Measurements from ENCODE around the gene C2CD2L. TPM values are rescaled to one million over a fixed set of nuclear protein-coding genes. Genes with fewer than 3 reads are reported as not detected.

The C2CD2L gene
- total and polyA plus RNA-seq, 4 donors: 2.5 to 6.3 (median 4.8) TPM

GRCh38 chr11:119088406-119088805 is 18.7 kb upstream of the C2CD2L start:
- WGBS: 96% methylated on average over 9 of the region's 9 CpGs
- Histone ChIP-seq H3K9me3 (ENCODE audit: control insufficient read depth in 4 of 4, low read length in 3 of 4) (no peaks in the 10 kb centered on the region), H3K9ac (ENCODE audit: low read depth in 1 of 2, low read length in 2 of 2) (no peak overlapping the region), H3K27me3 (ENCODE audit: control insufficient read depth in 4 of 4, insufficient read depth in 4 of 4, low read length in 3 of 4) (no peaks in the 10 kb centered on the region), H3K27ac (ENCODE audit: low read depth in 1 of 2, low read length in 2 of 2) (no peak overlapping the region), H3K36me3 (ENCODE audit: control insufficient read depth in 4 of 4, insufficient read depth in 3 of 4, low read depth in 1 of 4, low read length in 3 of 4) (peaks cover 0 to 6% (median under 1%) of the 10 kb centered on the region in 4 donors), H3K4me1 (ENCODE audit: control insufficient read depth in 4 of 4, insufficient read depth in 4 of 4, low read length in 3 of 4) (peaks cover 5 to 25% (median 14%) of the 10 kb centered on the region in 4 donors), H3K4me3 (ENCODE audit: low read depth in 1 of 3, low read length in 3 of 3) (no peak overlapping the region)
- no peak for TF ChIP-seq FOXA2 (IDR thresholded peaks at IDR 0.05)
- no peak for TF ChIP-seq GABPA (IDR thresholded peaks at IDR 0.05 in 1 of 2, conservative IDR thresholded peaks at IDR 0.05 in 1 of 2)
- DNase-seq (ENCODE audit: low spot score): no peak

GRCh38 chr11:119089319-119089718 is 17.8 kb upstream of the C2CD2L start:
- WGBS: 96% methylated on average over 1 of the region's 1 CpG
- Histone ChIP-seq H3K4me1 (ENCODE audit: control insufficient read depth in 4 of 4, insufficient read depth in 4 of 4, low read length in 3 of 4) (peaks cover 5 to 33% (median 20%) of the 10 kb centered on the region in 4 donors), H3K36me3 (ENCODE audit: control insufficient read depth in 4 of 4, insufficient read depth in 3 of 4, low read depth in 1 of 4, low read length in 3 of 4) (peaks cover 0 to 6% (median under 1%) of the 10 kb centered on the region in 4 donors), H3K27me3 (ENCODE audit: control insufficient read depth in 4 of 4, insufficient read depth in 4 of 4, low read length in 3 of 4) (no peaks in the 10 kb centered on the region), H3K9me3 (ENCODE audit: control insufficient read depth in 4 of 4, low read length in 3 of 4) (no peaks in the 10 kb centered on the region), H3K4me3 (ENCODE audit: low read depth in 1 of 3, low read length in 3 of 3) (no peak overlapping the region), H3K9ac (ENCODE audit: low read depth in 1 of 2, low read length in 2 of 2) (no peak overlapping the region), H3K27ac (ENCODE audit: low read depth in 1 of 2, low read length in 2 of 2) (no peak overlapping the region)
- no peak for DNase-seq (ENCODE audit: low spot score)
- TF ChIP-seq HNF4A (conservative IDR thresholded peaks at IDR 0.05) (no peak), RXRA (IDR thresholded peaks at IDR 0.05) (no peak), EGR1 (IDR thresholded peaks at IDR 0.05; ENCODE audit: low read depth in 2 of 2) (no peak), GABPA (IDR thresholded peaks at IDR 0.05 in 1 of 2, conservative IDR thresholded peaks at IDR 0.05 in 1 of 2) (no peak), ZBTB33 (IDR thresholded peaks at IDR 0.05) (no peak), FOXA2 (IDR thresholded peaks at IDR 0.05) (no peak), YY1 (IDR thresholded peaks at IDR 0.05) (no peak), NR2F2 (IDR thresholded peaks at IDR 0.05) (no peak), SP1 (IDR thresholded peaks at IDR 0.05) (no peak), FOXA1 (IDR thresholded peaks at IDR 0.05) (no peak), CTCF (IDR thresholded peaks at IDR 0.05; ENCODE audit: low read depth, low read length, missing input control) (no peak), REST (IDR thresholded peaks at IDR 0.05) (no peak), ATF3 (IDR thresholded peaks at IDR 0.05) (no peak)

Data from liver (tissue), 9 donors.